A204.1 (cell line): ENCODE data around the gene SMNDC1.
"Not testable (repeated sequence)": the region's sequence is repeated elsewhere in the genome, so short reads cannot be mapped to it uniquely, and the experiment has no call there.

Experiments
- FAIRE-seq: peaks from 2 replicates; lab custom pipeline; 2012; peaks lifted over from hg19 to GRCh38; lab: Jason Lieb, UNC

Gene SMNDC1

GRCh38 chr10:110279407-110279986 is 25.2 kb downstream of the SMNDC1 start:
- FAIRE-seq: peak; percentile 98

GRCh38 chr10:110278562-110279406 is 25.9 kb downstream of the SMNDC1 start:
- FAIRE-seq: no peak

GRCh38 chr10:110277591-110277990 is 27.1 kb downstream of the SMNDC1 start:
- FAIRE-seq: no peak

DNA sequence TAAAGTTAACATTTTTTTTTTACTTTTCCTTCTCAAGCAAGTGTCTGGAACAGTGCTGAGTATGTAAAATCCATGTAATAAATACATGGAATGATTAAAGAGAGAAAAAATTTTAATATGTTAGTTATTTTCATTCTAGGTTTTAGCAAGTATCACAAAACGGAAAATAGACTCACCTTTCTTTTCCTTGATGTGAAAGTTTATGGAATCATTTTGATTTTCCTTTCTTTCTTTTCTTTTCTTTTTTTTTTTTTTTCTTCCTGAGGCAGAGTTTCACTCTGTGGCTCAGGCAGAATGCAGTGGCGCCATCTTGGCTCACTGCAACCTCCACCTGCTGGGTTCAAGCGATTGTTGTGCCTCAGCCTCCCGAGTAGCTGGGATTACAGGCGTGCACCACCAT is 28.1 kb downstream of the SMNDC1 start:
- peak; percentile 14 for FAIRE-seq

- FAIRE-seq: no peak
Measured at GRCh38 chr10:110275128-110275729, 29.5 kb downstream of the SMNDC1 start.

GRCh38 chr10:110274647-110275046 is 30.1 kb downstream of the SMNDC1 start:
- no peak for FAIRE-seq

DNA sequence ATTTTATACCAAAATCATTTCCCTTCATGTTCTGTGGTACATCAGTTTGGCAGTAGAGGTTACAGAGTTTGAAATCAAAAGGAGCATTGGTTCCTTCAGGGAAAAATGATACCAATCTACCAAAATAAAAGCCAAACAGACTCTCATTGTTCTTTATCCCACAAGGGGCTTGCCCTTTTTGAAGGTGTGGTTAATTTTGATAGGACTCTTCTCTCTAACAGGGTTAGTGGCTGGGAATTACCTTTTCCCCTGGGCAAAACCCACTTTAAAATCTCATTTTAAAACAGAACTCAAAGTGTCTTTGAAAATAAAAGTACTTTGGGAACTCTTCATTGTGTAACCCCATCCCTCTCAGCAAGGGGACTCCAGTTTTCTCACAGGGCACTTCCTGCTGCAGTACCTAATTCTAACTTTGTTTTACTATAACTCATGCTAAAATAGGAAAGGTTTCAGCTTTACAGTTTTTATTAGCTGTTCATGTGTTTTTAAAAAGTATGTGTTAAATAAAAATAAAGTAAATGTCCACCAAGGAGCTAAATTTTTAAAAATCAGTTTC is 30.6 kb downstream of the SMNDC1 start:
- no peak for FAIRE-seq

DNA sequence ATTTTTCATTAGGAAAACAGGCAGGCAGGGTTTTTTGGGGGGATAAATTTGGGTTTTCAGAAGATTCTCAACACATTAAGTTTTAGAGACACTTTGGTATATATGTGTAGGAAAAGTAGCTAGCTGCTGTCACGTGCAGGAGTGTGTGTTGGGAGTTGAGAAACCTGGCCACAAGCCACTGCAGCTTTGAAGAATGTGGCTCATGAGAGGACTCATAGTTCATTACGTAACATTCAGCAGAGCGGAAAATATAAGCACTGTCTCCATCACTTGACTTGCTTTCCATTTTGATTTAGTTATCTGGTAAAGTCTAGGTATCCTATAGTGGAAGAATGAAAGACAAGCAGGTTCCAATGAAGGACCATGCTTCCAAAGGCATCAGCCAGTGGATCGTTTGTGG is 31.2 kb downstream of the SMNDC1 start:
- FAIRE-seq: no peak

- not testable (repeated sequence) for FAIRE-seq
Measured at GRCh38 chr10:110272995-110273394, 31.7 kb downstream of the SMNDC1 start.

- FAIRE-seq: no peak
Measured at GRCh38 chr10:110269374-110270318, 35.1 kb downstream of the SMNDC1 start.

- FAIRE-seq: no peak
Measured at GRCh38 chr10:110268971-110269370, 35.7 kb downstream of the SMNDC1 start.

DNA sequence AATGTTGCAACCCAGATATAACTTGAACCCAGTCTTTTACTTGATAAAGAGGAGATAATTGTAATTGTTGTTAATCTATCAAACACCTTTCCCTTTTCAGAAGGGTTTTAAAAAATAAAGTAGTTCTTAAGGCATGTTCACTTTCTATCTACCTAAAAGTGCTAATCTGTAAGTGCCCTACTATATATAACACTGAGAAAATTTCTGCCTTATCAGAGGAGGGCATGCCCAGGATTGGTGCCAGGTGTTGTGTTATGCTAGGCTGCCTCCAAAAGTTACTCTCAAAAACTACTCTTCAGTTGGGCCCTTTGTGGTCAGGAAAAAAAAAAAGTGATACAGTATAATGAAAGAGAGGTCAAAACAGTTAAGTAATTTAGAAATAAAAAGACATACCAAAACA is 36.3 kb downstream of the SMNDC1 start:
- no peak for FAIRE-seq

GRCh38 chr10:110267276-110267675 is 37.4 kb downstream of the SMNDC1 start:
- no peak for FAIRE-seq

DNA sequence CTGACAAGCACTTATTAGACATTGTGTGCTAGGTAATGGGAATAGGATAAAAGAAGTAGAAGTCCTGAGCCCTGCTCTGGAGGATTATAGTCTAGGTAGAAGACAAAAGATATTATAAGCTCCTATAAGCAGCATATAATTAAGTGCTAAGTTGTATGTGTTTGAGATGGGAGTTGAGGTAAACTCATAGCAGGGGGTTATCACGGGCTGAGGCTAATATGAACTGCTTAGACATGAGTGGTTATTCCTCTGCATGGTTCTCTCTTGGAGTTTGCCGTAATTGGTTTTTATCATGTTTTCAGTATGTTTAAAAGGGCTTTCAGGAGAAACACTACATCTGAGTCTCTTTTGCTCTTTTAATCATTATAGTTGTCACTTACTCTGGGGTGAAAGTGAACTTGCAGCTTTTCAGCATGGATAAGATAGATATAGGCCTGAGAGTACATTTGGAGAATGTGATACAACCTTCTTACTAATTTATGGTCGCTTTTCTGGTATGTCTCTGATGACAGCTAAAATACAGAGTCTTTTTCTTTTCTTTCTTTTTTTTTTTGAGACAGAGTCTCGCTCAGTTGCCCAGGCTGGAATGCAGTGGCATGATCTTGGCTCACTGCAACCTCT is 39.0 kb downstream of the SMNDC1 start:
- no peak for FAIRE-seq

GRCh38 chr10:110263164-110263563 is 41.6 kb downstream of the SMNDC1 start:
- no peak for FAIRE-seq

DNA sequence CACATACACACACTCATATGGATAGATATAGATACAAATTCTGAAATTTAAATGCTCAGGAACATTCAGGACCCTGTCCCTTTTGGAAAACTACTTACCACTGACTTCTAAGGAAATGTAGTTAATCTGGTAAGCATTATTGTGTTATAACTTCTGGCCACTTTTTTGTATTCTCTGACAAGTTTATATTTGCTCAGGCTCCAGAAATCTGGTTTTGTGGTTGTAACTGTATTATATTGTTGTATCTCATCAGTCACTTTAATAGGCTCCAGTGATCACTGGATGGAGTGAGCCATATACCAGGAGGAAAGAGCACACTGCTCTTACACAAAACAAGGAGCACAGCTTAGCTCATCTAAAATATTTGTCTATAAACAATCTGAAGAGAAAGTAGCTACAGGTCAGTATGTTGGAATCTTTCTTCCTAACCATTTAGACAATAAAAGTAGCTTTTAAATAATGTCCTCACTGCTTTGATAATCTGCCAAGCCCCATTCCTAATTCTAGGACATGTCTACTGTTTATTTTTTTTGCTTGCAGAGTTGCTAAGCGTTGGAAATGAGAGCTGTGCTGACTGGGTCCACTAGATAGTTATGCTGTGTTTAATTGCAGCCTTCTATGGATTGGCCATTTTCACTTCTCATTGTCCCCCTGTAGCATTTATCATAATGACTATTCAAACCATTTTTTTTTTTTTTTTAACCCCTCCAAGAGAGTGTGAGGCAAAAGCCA is 43.8 kb downstream of the SMNDC1 start:
- no peak for FAIRE-seq

GRCh38 chr10:110259317-110259716 is 45.4 kb downstream of the SMNDC1 start:
- FAIRE-seq: peak; percentile 30

GRCh38 chr10:110258542-110258941 is 46.2 kb downstream of the SMNDC1 start:
- no peak for FAIRE-seq

DNA sequence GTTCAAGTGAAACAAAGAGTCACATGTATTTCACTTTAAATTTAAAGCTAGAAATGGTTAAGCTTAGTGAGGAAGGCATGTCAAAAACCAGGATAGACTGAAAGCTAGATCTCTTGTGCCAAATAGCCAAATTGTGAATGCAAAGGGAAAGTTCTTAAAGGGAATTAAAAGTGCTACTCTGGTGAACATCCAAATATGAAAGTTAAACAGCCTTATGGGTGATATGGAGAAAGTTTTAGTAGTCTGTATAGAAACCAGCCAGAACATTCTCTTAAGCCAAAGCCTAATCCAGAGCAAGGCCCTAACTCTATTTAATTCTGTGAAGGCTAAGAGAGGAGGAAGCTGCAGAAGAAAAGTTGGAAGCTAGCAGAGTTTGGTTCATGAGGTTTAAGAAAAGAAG is 50.3 kb downstream of the SMNDC1 start:
- no peak for FAIRE-seq

DNA sequence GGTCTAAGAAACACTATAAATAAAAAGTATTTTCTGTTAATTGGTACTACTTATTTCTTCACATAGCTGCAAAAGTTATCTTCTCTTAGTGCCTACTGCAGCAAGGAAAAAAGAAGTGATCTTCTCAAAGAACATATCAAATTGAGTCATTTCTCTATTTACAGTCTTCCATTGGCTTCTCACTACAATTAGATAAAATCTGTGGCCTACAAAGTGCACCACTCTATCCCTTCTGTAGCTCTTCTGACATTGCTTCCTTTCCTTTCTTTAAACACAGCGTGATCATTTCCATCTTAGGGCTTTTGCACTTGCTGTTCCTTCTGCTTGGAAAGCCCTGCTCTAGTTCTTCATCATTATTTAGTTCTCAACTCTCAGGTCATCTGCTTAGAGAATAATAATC is 52.6 kb downstream of the SMNDC1 start:
- FAIRE-seq: no peak

- FAIRE-seq: peak; percentile 48
Measured at GRCh38 chr10:110251392-110251791, 53.3 kb downstream of the SMNDC1 start.
